NT2/D1 (cell line): ENCODE measurements around the gene EIF1AD.

Experiments
- DNase-seq: peaks from one replicate; pipeline ENCODE4 v3.0.0-alpha.2; 2011; ENCODE audit warnings: low read depth, low spot score
- H3K27me3 ChIP-seq: 2 replicates; pipeline ENCODE4 v1.6.0; 2011; ENCODE audit warnings: mild to moderate bottlenecking; ENCODE audit not compliant: insufficient read length, insufficient read depth
- H3K36me3 ChIP-seq: 2 replicates; pipeline ENCODE4 v1.6.1; 2011; ENCODE audit warnings: mild to moderate bottlenecking, low read length, mixed read lengths; ENCODE audit not compliant: insufficient read depth, insufficient read length
- H3K4me1 ChIP-seq: 2 replicates; pipeline ENCODE4 v1.5.1; 2011; ENCODE audit not compliant: insufficient read depth, insufficient read length
- H3K4me3 ChIP-seq: 2 replicates; pipeline ENCODE4 v1.5.1; 2011; ENCODE audit warnings: low read depth; ENCODE audit not compliant: insufficient read length
- H3K9ac ChIP-seq: 2 replicates; pipeline ENCODE4 v1.6.0; 2011; ENCODE audit warnings: low read depth; ENCODE audit not compliant: insufficient read length
- H3K9me3 ChIP-seq: 2 replicates; pipeline ENCODE4 v1.5.1; 2011; ENCODE audit warnings: mild to moderate bottlenecking, low read length; ENCODE audit not compliant: insufficient read depth
- SUZ12 ChIP-seq: IDR thresholded peaks from 2 replicates; pipeline ENCODE4 v1.6.1; 2011; ENCODE audit not compliant: insufficient read length, insufficient read depth; ENCODE audit errors: extremely low read depth
- YY1 ChIP-seq: IDR thresholded peaks from 2 replicates; pipeline ENCODE4 v1.6.1; 2011; ENCODE audit not compliant: insufficient read length, insufficient read depth
- ZNF274 ChIP-seq: IDR thresholded peaks from 2 replicates; pipeline ENCODE4 v1.6.1; 2011; ENCODE audit warnings: mild to moderate bottlenecking, low read depth, low read length

The EIF1AD gene

GRCh38 chr11:66020212-66020611 is 18.3 kb upstream of the EIF1AD start:
- peaks cover 23% of the 10 kb centered on the region for H3K27me3 ChIP-seq
- no peak overlapping the region for H3K4me3 ChIP-seq
- no peaks in the 10 kb centered on the region for H3K36me3 ChIP-seq
- no peak for DNase-seq
- TF ChIP-seq YY1 (no peak), SUZ12 (no peak), ZNF274 (no peak)
- H3K9me3 ChIP-seq: no peaks in the 10 kb centered on the region
- H3K4me1 ChIP-seq: peaks cover 3% of the 10 kb centered on the region
- no peak overlapping the region for H3K9ac ChIP-seq

GRCh38 chr11:66017321-66017720 is 15.4 kb upstream of the EIF1AD start:
- Histone ChIP-seq H3K36me3 (no peaks in the 10 kb centered on the region), H3K27me3 (peaks cover 8% of the 10 kb centered on the region), H3K9ac (no peak overlapping the region), H3K4me3 (no peak overlapping the region), H3K9me3 (no peaks in the 10 kb centered on the region), H3K4me1 (peaks cover 7% of the 10 kb centered on the region)
- no peak for DNase-seq
- no peak for TF ChIP-seq YY1
- no peak for TF ChIP-seq SUZ12
- TF ChIP-seq ZNF274: no peak

- TF ChIP-seq ZNF274 (no peak), SUZ12 (no peak), YY1 (no peak)
- H3K27me3 ChIP-seq: peaks cover 4% of the 10 kb centered on the region
- no peak for DNase-seq
- H3K4me3 ChIP-seq: no peak overlapping the region
- H3K36me3 ChIP-seq: no peaks in the 10 kb centered on the region
- no peaks in the 10 kb centered on the region for H3K9me3 ChIP-seq
- H3K4me1 ChIP-seq: peaks cover 7% of the 10 kb centered on the region
- no peak overlapping the region for H3K9ac ChIP-seq
Measured at GRCh38 chr11:66016793-66017177, 14.8 kb upstream of the EIF1AD start.

GRCh38 chr11:66015936-66016792 is 14.2 kb upstream of the EIF1AD start:
- Histone ChIP-seq H3K4me1 (peaks cover 7% of the 10 kb centered on the region), H3K27me3 (no peaks in the 10 kb centered on the region), H3K9me3 (no peaks in the 10 kb centered on the region), H3K4me3 (no peak overlapping the region), H3K36me3 (no peaks in the 10 kb centered on the region), H3K9ac (no peak overlapping the region)
- no peak for TF ChIP-seq SUZ12
- no peak for TF ChIP-seq ZNF274
- no peak for TF ChIP-seq YY1
- no peak for DNase-seq

- no peak for DNase-seq
- Histone ChIP-seq H3K4me3 (no peak overlapping the region), H3K9ac (no peak overlapping the region), H3K9me3 (no peaks in the 10 kb centered on the region), H3K36me3 (no peaks in the 10 kb centered on the region), H3K4me1 (peaks cover 7% of the 10 kb centered on the region), H3K27me3 (no peaks in the 10 kb centered on the region)
- no peak for TF ChIP-seq ZNF274
- TF ChIP-seq SUZ12: no peak
- no peak for TF ChIP-seq YY1
Measured at GRCh38 chr11:66015454-66015881, 13.5 kb upstream of the EIF1AD start.

GRCh38 chr11:66014804-66015453 is 13.0 kb upstream of the EIF1AD start:
- no peak for TF ChIP-seq YY1
- TF ChIP-seq ZNF274: no peak
- TF ChIP-seq SUZ12: no peak
- Histone ChIP-seq H3K9me3 (no peaks in the 10 kb centered on the region), H3K4me1 (peaks cover 7% of the 10 kb centered on the region), H3K36me3 (no peaks in the 10 kb centered on the region), H3K4me3 (no peak overlapping the region), H3K9ac (no peak overlapping the region), H3K27me3 (no peaks in the 10 kb centered on the region)
- DNase-seq: no peak

GRCh38 chr11:66013762-66014100 is 11.8 kb upstream of the EIF1AD start:
- Histone ChIP-seq H3K4me1 (peaks cover 7% of the 10 kb centered on the region), H3K27me3 (no peaks in the 10 kb centered on the region), H3K9ac (no peak overlapping the region), H3K36me3 (no peaks in the 10 kb centered on the region), H3K9me3 (no peaks in the 10 kb centered on the region), H3K4me3 (no peak overlapping the region)
- TF ChIP-seq SUZ12 (no peak), ZNF274 (no peak), YY1 (no peak)
- no peak for DNase-seq
